K562 (cell line): ENCODE data around the gene BAD. TPM values are rescaled to one million over a fixed set of nuclear protein-coding genes. Genes with fewer than 3 reads are reported as not detected.

Experiments used
- ATAC-seq: fragments of 200-7000 bp; cut with Tn5 transposase; 3 replicates; pipeline ENCODE4 v1.9.1; 2020; ENCODE audit warnings: moderate library complexity
- BruUV-seq: library from RNA; stranded (reverse); fragments of 400-500 nt; replicated peaks from 2 replicates; lab custom pipeline; 2021; lab: Mats Ljungman, UMichigan
- CTCF ChIA-PET: fragments of 300-600 bp; formaldehyde crosslinking; extraction: SDS; loops from one replicate; lab custom pipeline; 2021; ENCODE audit warnings: low intra/inter-chr PET ratio; lab: Yijun Ruan, JAX
- POLR2A ChIA-PET: fragments of 300-600, 350-650 bp; sonication (Branson Sonifier 250); formaldehyde crosslinking; extraction: SDS; loops from one replicate; lab custom pipeline; 2021; ENCODE audit warnings: antibody characterized with exemption, inconsistent platforms; lab: Yijun Ruan, JAX
- DNase-seq, 4 experiments: peaks; one replicate each; pipeline versions ENCODE4 v3.0.0 to v3.0.0-alpha.2; 2011 to 2018; ENCODE audit warnings: low spot score in 3 of 4, mixed read lengths in 3 of 4; ENCODE audit errors: extremely low read depth in 1 of 4
- FAIRE-seq: peaks from 2 replicates; lab custom pipeline; 2011; peaks lifted over from hg19 to GRCh38; lab: Jason Lieb, UNC
- H2AFZ ChIP-seq: 2 replicates; pipeline ENCODE4 v1.6.0; 2011; ENCODE audit warnings: low read depth, low read length, control low read depth, inconsistent platforms
- H3K27ac ChIP-seq: fragments of 200-600 bp; 3 replicates; pipeline ENCODE4 v1.8.0; 2011; ENCODE audit warnings: low read depth, mild to moderate bottlenecking, control low read depth, inconsistent platforms, low read length, moderate library complexity, mixed read lengths; ENCODE audit errors: extremely low read depth
- H3K27me3 ChIP-seq, 2 experiments: fragments of 300-600 bp in 1 of 2; 2 replicates in 1 of 2; 3 replicates in 1 of 2; pipeline versions ENCODE4 v1.6.0 to v1.8.0; 2011; ENCODE audit warnings: inconsistent platforms in 2 of 2, low read length in 2 of 2, mild to moderate bottlenecking in 1 of 2, mixed read lengths in 1 of 2, moderate library complexity in 1 of 2; ENCODE audit not compliant: control insufficient read depth in 2 of 2, insufficient read depth in 2 of 2
- H3K36me3 ChIP-seq: fragments of 300-600 bp; 3 replicates; pipeline ENCODE4 v1.8.0; 2011; ENCODE audit warnings: mild to moderate bottlenecking, low read length, inconsistent platforms; ENCODE audit not compliant: control insufficient read depth, insufficient read depth
- H3K4me1 ChIP-seq, 2 experiments: fragments of 200-600 bp in 1 of 2; replicated peaks in 1 of 2; 2 replicates in 1 of 2; 3 replicates in 1 of 2; pipeline versions ENCODE4 v1.5.1 to v1.8.0; 2011; ENCODE audit warnings: inconsistent platforms in 2 of 2, low read length in 2 of 2, mild to moderate bottlenecking in 1 of 2, mixed read lengths in 1 of 2, moderate library complexity in 1 of 2; ENCODE audit not compliant: control insufficient read depth in 2 of 2, insufficient read depth in 2 of 2
- H3K4me2 ChIP-seq: 2 replicates; pipeline ENCODE4 v1.6.1; 2011; ENCODE audit warnings: low read length, control low read depth, inconsistent platforms, mixed read lengths; ENCODE audit not compliant: insufficient read depth
- H3K4me3 ChIP-seq: fragments of 200-600 bp; sonication (generic), shearing (Covaris generic); 2 replicates; pipeline ENCODE4 v1.5.1; 2016; ENCODE audit warnings: control low read depth, inconsistent platforms
- H3K79me2 ChIP-seq: fragments of 200-600 bp; 3 replicates; pipeline ENCODE4 v1.8.0; 2011; ENCODE audit warnings: low read length, inconsistent platforms; ENCODE audit not compliant: control insufficient read depth, insufficient read depth
- H3K9ac ChIP-seq, 2 experiments: 2 replicates each; pipeline versions ENCODE4 v1.6.0 to v1.6.1; 2011; ENCODE audit warnings: low read depth in 2 of 2, low read length in 2 of 2, control low read depth in 1 of 2, inconsistent platforms in 1 of 2, mild to moderate bottlenecking in 1 of 2, mixed read lengths in 1 of 2; ENCODE audit not compliant: insufficient read depth in 1 of 2
- H3K9me1 ChIP-seq: one replicate; pipeline ENCODE4 v1.6.0; 2011; ENCODE audit warnings: inconsistent platforms, mild to moderate bottlenecking, low read length, moderate library complexity; ENCODE audit not compliant: control insufficient read depth, insufficient read depth
- H3K9me3 ChIP-seq: replicated peaks from 2 replicates; pipeline ENCODE4 v1.5.1; 2011; ENCODE audit warnings: low read depth, low read length, inconsistent platforms; ENCODE audit not compliant: control insufficient read depth, insufficient read depth
- H4K20me1 ChIP-seq: replicated peaks from 2 replicates; pipeline ENCODE4 v1.6.1; 2011; ENCODE audit warnings: low read length, inconsistent platforms, mixed read lengths; ENCODE audit not compliant: control insufficient read depth, insufficient read depth
- CCNT2 ChIP-seq: IDR thresholded peaks from 2 replicates; pipeline ENCODE4 v1.6.1; 2011; ENCODE audit warnings: borderline replicate concordance, low read depth, mild to moderate bottlenecking, moderate library complexity, mixed read lengths, low read length; ENCODE audit not compliant: insufficient read length; ENCODE audit errors: extremely low read depth
- SIRT6 ChIP-seq: IDR thresholded peaks from one replicate; pipeline ENCODE4 v1.6.1; 2012; ENCODE audit warnings: low read depth, mild to moderate bottlenecking, control low read depth, inconsistent platforms, low read length, moderate library complexity
- TCF3 ChIP-seq: sonication (generic); formaldehyde crosslinking; IDR thresholded peaks from 2 replicates; pipeline ENCODE4 v1.4.0; 2020; ENCODE audit warnings: mild to moderate bottlenecking, missing genetic modification reagents
- WGBS: fragments of 100-300 bp; shearing (Covaris generic); methylation state at CpG from one replicate; pipeline ENCODE4 v1.1.6; 2016; ENCODE audit warnings: low coverage, mixed read lengths; ENCODE audit not compliant: insufficient coverage; ENCODE audit errors: missing lambda C conversion rate; 5-methylcytosine and 5-hydroxymethylcytosine counted together
- in situ Hi-C: fragments of 300-500 bp; cut with MboI; formaldehyde crosslinking; loops from 4 replicates; pipeline ENCODE4 v1.15.0; 2018; ENCODE audit warnings: inconsistent platforms, mixed read lengths
- intact Hi-C: fragments of 100-400 bp; cut with micrococcal nuclease; formaldehyde crosslinking; loops from 2 replicates; pipeline ENCODE4 v1.14.2; 2022
- polyA plus RNA-seq, 8 experiments: library from polyadenylated mRNA; depleted of rRNA in 4 of 8; stranded (reverse) in 5 of 8; unstranded in 3 of 8; fragments of >200 nt; fragmentation: Nextera tagmentation in 2 of 8; fragmentation: Illumina TruSeq in 1 of 8; extraction: Ambion mirVana in 2 of 8; extraction: Trizol in 1 of 8; gene quantifications; 2 replicates each; pipeline versions ENCODE4 v1.2.1 to v1.2.3, GENCODE V29; 2011 to 2014; ENCODE audit warnings: inconsistent platforms in 1 of 8, missing spikeins in 1 of 8
- total RNA-seq, 7 experiments: library from RNA; depleted of rRNA in 6 of 7; stranded (reverse); fragments of >200 nt in 6 of 7; fragmentation: Illumina TruSeq in 2 of 7; extraction: Trizol in 2 of 7; gene quantifications; 2 replicates each; pipeline versions ENCODE4 v1.2.1 to v1.2.3, GENCODE V29; 2011 to 2021; ENCODE audit warnings: low replicate concordance in 1 of 7
- TF ChIP-seq, protein P1 (sequence below), 2 experiments: fragments of 450-650 bp; IDR thresholded peaks; 2 replicates each; pipeline ENCODE4 v1.6.1; 2018; ENCODE audit warnings: mild to moderate bottlenecking in 2 of 2, low read depth in 1 of 2; ENCODE audit not compliant: partially characterized antibody in 2 of 2
- TF ChIP-seq, protein P2 (sequence below): fragments of 450-650 bp; IDR thresholded peaks from 2 replicates; pipeline ENCODE4 v1.6.1; 2017; ENCODE audit warnings: antibody characterized with exemption, mild to moderate bottlenecking
- TF ChIP-seq, protein P3 (sequence below): fragments of 250-450 bp; sonication (Bioruptor Pico); IDR thresholded peaks from 2 replicates; pipeline ENCODE4 v1.8.0; 2021; ENCODE audit warnings: mild to moderate bottlenecking, moderate library complexity
- TF ChIP-seq, protein P4 (sequence below), 2 experiments: fragments of 450-650 bp; conservative IDR thresholded peaks; 2 replicates each; pipeline ENCODE4 v1.6.1; 2017; ENCODE audit warnings: mild to moderate bottlenecking in 2 of 2, moderate library complexity in 2 of 2

BAD gene
- total and polyA plus RNA-seq, 9 of the 15 experiments (the other 6 are each of a cell fraction or from before 2014, with no cell fraction given), result 0.61 to 45.6 (median 11.8) TPM

DNA sequence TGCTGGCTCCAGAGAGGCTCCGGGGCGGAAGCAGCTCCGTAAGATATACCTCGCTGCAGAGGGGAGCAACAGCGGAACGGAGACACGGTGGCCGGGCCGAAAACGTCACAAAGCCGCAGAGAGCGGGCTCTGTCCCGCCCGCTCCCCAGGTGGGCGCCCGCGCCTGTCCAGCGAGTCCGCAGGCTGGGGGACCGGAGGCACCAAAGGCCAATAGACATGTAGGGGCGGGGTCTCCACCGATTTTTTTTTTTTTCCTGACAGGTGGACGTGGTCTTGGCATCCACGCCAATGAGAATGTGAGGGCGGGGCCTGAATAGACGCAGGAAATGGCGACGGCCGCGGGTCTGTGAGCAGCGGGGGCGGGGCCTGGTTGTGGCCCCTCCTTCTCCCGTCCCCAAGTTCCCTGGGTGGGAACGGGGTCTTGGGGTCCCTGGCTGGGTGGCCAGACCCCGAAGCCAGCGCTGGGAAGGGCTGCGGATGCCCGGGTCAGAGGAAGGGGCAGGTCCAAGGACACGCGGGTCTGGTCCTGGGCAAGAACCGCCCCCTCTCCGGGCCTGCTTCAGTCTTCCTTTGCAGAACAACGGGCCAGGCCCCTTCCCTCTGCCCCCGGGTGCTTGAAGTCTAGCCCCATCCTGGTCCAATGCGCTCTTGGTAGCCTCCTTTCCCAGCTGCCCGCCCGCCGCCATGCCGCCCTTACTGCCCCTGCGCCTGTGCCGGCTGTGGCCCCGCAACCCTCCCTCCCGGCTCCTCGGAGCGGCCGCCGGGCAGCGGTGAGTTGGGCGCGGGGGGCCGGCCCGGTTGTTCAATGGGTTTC is 54.1 kb downstream of the BAD start, which contains the start of gene DNAJC4:
Gene DNAJC4 (plus strand): TSS at position 378 of the 814 bp plus-strand sequence. CDS start 307 bp downstream, at position 685.
- Histone ChIP-seq H3K4me1 (peaks cover 33 to 82% of the 10 kb centered on the region in 2 experiments), H3K9me3 (no peaks in the 10 kb centered on the region), H3K36me3 (peaks cover 11% of the 10 kb centered on the region; the same call in 1 of the 3 replicates), H3K4me2 (peak within 1 kb of the TSS; percentile 95), H3K79me2 (peaks cover 57% of the 10 kb centered on the region), H3K9ac (peak within 1 kb of the TSS; percentile 91 to 96), H3K27ac (peak within 1 kb of the TSS; percentile 92), H3K4me3 (peak within 1 kb of the TSS; percentile 76), H3K27me3 (no peaks in the 10 kb centered on the region), H3K9me1 (no peaks in the 10 kb centered on the region), H2AFZ (peak within 1 kb of the TSS; percentile 88), H4K20me1 (no peaks in the 10 kb centered on the region)
- ATAC-seq (peak; percentile 64), DNase-seq (peak; percentile 76 to 98 (median 84)), FAIRE-seq (peak; percentile 92)
- WGBS, result under 1% methylated on average over 46 of the region's 62 CpGs
- CTCF ChIA-PET, result no interaction called here
- in situ Hi-C loops (no loop called here), intact Hi-C loops (loop anchor here (2.0 kb wide), 2 partner anchors 24 to 46 kb away; partner anchors contain the start of gene FERMT3)
- BruUV-seq, result no TSS peak
- POLR2A ChIA-PET, result interaction anchor here (0.5 to 1.0 kb wide), 4 partner anchors 9 to 256 kb away, joined by 3 read pairs; partner anchors contain the start of genes COX8A and FERMT3
- TF ChIP-seq, protein P1, sequence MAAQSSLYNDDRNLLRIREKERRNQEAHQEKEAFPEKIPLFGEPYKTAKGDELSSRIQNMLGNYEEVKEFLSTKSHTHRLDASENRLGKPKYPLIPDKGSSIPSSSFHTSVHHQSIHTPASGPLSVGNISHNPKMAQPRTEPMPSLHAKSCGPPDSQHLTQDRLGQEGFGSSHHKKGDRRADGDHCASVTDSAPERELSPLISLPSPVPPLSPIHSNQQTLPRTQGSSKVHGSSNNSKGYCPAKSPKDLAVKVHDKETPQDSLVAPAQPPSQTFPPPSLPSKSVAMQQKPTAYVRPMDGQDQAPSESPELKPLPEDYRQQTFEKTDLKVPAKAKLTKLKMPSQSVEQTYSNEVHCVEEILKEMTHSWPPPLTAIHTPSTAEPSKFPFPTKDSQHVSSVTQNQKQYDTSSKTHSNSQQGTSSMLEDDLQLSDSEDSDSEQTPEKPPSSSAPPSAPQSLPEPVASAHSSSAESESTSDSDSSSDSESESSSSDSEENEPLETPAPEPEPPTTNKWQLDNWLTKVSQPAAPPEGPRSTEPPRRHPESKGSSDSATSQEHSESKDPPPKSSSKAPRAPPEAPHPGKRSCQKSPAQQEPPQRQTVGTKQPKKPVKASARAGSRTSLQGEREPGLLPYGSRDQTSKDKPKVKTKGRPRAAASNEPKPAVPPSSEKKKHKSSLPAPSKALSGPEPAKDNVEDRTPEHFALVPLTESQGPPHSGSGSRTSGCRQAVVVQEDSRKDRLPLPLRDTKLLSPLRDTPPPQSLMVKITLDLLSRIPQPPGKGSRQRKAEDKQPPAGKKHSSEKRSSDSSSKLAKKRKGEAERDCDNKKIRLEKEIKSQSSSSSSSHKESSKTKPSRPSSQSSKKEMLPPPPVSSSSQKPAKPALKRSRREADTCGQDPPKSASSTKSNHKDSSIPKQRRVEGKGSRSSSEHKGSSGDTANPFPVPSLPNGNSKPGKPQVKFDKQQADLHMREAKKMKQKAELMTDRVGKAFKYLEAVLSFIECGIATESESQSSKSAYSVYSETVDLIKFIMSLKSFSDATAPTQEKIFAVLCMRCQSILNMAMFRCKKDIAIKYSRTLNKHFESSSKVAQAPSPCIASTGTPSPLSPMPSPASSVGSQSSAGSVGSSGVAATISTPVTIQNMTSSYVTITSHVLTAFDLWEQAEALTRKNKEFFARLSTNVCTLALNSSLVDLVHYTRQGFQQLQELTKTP (IDR thresholded peaks at IDR 0.05; ENCODE audit: low read depth in 1 of 2, partially characterized antibody in 2 of 2), result peak in 1 of 2 experiments; percentile 17
- TF ChIP-seq CCNT2, result peak; percentile 59
- TF ChIP-seq, protein P2, sequence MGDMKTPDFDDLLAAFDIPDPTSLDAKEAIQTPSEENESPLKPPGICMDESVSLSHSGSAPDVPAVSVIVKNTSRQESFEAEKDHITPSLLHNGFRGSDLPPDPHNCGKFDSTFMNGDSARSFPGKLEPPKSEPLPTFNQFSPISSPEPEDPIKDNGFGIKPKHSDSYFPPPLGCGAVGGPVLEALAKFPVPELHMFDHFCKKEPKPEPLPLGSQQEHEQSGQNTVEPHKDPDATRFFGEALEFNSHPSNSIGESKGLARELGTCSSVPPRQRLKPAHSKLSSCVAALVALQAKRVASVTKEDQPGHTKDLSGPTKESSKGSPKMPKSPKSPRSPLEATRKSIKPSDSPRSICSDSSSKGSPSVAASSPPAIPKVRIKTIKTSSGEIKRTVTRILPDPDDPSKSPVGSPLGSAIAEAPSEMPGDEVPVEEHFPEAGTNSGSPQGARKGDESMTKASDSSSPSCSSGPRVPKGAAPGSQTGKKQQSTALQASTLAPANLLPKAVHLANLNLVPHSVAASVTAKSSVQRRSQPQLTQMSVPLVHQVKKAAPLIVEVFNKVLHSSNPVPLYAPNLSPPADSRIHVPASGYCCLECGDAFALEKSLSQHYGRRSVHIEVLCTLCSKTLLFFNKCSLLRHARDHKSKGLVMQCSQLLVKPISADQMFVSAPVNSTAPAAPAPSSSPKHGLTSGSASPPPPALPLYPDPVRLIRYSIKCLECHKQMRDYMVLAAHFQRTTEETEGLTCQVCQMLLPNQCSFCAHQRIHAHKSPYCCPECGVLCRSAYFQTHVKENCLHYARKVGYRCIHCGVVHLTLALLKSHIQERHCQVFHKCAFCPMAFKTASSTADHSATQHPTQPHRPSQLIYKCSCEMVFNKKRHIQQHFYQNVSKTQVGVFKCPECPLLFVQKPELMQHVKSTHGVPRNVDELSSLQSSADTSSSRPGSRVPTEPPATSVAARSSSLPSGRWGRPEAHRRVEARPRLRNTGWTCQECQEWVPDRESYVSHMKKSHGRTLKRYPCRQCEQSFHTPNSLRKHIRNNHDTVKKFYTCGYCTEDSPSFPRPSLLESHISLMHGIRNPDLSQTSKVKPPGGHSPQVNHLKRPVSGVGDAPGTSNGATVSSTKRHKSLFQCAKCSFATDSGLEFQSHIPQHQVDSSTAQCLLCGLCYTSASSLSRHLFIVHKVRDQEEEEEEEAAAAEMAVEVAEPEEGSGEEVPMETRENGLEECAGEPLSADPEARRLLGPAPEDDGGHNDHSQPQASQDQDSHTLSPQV, result no peak
- no peak for TF ChIP-seq SIRT6
- TF ChIP-seq, protein P3, sequence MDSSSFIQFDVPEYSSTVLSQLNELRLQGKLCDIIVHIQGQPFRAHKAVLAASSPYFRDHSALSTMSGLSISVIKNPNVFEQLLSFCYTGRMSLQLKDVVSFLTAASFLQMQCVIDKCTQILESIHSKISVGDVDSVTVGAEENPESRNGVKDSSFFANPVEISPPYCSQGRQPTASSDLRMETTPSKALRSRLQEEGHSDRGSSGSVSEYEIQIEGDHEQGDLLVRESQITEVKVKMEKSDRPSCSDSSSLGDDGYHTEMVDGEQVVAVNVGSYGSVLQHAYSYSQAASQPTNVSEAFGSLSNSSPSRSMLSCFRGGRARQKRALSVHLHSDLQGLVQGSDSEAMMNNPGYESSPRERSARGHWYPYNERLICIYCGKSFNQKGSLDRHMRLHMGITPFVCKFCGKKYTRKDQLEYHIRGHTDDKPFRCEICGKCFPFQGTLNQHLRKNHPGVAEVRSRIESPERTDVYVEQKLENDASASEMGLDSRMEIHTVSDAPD (CRISPR knock-in tag), result no peak
- 0 out of 2 replicates have a peak, but pooled peaks have one; percentile 6 for TF ChIP-seq TCF3 (CRISPR knock-in tag)
- TF ChIP-seq, protein P4, sequence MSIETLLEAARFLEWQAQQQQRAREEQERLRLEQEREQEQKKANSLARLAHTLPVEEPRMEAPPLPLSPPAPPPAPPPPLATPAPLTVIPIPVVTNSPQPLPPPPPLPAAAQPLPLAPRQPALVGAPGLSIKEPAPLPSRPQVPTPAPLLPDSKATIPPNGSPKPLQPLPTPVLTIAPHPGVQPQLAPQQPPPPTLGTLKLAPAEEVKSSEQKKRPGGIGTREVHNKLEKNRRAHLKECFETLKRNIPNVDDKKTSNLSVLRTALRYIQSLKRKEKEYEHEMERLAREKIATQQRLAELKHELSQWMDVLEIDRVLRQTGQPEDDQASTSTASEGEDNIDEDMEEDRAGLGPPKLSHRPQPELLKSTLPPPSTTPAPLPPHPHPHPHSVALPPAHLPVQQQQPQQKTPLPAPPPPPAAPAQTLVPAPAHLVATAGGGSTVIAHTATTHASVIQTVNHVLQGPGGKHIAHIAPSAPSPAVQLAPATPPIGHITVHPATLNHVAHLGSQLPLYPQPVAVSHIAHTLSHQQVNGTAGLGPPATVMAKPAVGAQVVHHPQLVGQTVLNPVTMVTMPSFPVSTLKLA (conservative IDR thresholded peaks at IDR 0.05), result 0 out of 4 replicates have a peak, but pooled peaks have one; percentile 20 to 54
